ENCODE data around the gene FANCG.

Gene FANCG

DNA sequence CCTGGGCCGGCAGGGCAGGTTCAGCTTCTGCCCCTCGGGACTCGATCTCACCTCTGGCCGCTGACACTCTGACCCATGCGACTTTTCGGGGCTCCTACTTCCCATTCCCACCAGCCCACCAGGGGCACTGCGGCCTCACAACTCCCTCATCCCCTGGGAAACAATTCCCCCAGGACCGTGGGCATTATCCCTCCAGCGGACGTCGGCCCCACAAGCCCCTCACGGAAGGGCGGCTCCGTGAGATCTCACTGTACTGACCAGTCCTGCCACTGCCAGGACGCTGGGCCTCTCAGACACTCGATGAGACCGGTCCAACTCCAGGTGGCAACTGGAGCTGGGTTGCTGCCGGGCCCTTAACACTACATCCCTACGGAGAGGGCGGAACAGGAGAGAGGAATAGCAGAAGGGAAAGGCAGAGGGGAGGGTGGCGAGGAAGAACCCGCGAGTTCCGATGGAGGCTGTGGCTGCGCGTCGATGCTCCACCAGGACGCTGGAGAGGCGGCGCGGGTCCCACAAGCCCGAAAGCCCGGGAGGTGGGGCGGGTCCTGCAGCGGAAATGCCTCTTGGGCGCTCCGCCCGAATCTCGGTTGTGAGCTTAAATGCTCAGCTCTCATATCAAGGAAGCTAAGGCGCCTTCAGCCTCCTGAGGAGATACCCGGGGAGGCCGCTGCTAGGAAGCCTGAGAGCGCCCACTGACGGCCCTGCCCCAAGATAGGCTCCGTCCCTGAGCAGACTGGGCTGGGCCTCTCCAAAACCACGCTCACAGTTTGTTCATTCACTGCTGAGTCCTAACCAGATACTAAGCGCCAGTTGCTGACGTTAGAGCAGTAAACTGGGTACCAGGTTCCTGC, 43.7 kb downstream of the FANCG start:
- ChIA-PET CTCF (interaction anchor here (1.2 to 2.4 kb wide), 5 partner anchors 9 to 136 kb away, joined by 3 to 12 read pairs (median 4); no protein-coding TSS in a partner anchor), POLR2A (interaction anchor here (1.6 kb wide), 1 partner anchor 36 kb away, joined by 6 read pairs; the partner anchor contains the start of gene VCP)
- DNase-seq (ENCODE audit: low read depth, low spot score): no peak
- H3K4me3 ChIP-seq (ENCODE audit: low read depth, low read length): peak overlapping the region; percentile 42
- TF ChIP-seq, protein P1, sequence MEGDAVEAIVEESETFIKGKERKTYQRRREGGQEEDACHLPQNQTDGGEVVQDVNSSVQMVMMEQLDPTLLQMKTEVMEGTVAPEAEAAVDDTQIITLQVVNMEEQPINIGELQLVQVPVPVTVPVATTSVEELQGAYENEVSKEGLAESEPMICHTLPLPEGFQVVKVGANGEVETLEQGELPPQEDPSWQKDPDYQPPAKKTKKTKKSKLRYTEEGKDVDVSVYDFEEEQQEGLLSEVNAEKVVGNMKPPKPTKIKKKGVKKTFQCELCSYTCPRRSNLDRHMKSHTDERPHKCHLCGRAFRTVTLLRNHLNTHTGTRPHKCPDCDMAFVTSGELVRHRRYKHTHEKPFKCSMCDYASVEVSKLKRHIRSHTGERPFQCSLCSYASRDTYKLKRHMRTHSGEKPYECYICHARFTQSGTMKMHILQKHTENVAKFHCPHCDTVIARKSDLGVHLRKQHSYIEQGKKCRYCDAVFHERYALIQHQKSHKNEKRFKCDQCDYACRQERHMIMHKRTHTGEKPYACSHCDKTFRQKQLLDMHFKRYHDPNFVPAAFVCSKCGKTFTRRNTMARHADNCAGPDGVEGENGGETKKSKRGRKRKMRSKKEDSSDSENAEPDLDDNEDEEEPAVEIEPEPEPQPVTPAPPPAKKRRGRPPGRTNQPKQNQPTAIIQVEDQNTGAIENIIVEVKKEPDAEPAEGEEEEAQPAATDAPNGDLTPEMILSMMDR (IDR thresholded peaks at IDR 0.05; ENCODE audit: insufficient read depth, low read length, missing control alignments): no peak

DNA sequence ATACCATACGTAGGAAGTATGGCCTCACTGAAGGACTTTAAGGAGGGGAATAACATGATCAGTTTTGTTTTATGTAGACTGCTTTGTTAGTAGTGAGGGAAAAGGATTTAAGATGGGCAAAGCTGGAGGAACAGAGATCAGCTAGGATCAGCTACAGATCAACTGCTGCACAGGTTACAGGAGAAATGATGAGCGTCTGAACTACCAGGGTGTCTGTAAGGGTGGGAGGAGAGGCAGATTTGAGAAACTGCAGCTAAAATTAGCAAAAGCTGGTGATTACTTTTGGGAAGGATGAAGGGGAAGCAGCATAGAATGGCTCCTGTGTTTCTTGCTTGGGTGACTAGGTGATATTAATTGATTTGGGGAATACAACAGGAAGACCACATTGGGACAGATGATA, 46.6 kb downstream of the FANCG start:
- CTCF ChIA-PET: interaction anchor here (1.2 to 1.3 kb wide), 2 partner anchors 18 to 39 kb away, joined by 3 to 4 read pairs; no protein-coding TSS in a partner anchor
- POLR2A ChIA-PET: no interaction called here
- no peak overlapping the region for H3K4me3 ChIP-seq (ENCODE audit: low read depth, low read length)
- TF ChIP-seq, protein P1 (IDR thresholded peaks at IDR 0.05; ENCODE audit: insufficient read depth, low read length, missing control alignments): no peak
- no peak for DNase-seq (ENCODE audit: low read depth, low spot score)

DNA sequence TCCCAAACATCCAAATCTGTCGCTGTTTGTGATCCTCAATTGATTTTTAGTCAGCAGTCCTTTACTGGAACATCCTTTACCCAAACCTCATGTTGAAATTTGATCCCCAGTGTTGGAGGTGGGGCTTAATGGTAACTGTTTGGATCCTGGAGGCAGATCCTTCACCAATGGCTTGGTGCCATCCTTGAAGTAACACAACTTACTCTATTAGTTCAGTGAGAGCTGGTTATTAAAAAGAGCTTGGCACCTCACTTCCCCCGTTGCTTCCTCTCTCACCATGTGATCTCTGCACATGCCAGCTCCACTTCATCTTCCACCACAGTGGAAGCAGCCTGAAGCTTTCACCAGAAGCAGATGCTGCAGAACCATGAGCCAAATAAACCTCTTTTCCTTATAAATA, 49.9 kb downstream of the FANCG start:
- CTCF ChIA-PET: interaction anchor here (1.3 to 1.9 kb wide), 2 partner anchors 12 to 45 kb away, joined by 5 to 6 read pairs; no protein-coding TSS in a partner anchor
- no peak overlapping the region for H3K4me3 ChIP-seq (ENCODE audit: low read depth, low read length)
- POLR2A ChIA-PET: no interaction called here
- TF ChIP-seq, protein P1 (IDR thresholded peaks at IDR 0.05; ENCODE audit: insufficient read depth, low read length, missing control alignments): no peak
- no peak for DNase-seq (ENCODE audit: low read depth, low spot score)

DNA sequence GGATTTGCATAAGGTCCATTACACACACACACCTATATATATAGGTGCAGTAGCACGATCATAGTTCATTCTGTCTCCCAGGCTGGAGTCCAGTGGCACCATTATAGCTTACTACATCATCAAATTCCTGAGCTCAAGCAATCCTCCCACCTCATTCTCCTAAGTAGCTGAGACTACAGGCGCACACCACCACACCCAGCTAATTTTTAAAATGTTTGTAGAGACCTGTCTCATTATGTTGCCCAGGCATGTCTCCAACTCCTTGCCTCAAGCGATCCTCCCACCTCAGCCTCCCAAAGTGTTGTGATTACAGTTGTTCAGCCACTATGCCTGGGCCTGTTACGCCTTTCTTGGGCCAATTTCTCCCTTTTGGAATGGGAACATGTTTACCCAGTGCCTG, 50.5 kb downstream of the FANCG start:
- POLR2A ChIA-PET: no interaction called here
- H3K4me3 ChIP-seq (ENCODE audit: low read depth, low read length): no peak overlapping the region
- DNase-seq (ENCODE audit: low read depth, low spot score): no peak
- TF ChIP-seq, protein P1 (IDR thresholded peaks at IDR 0.05; ENCODE audit: insufficient read depth, low read length, missing control alignments): no peak
- CTCF ChIA-PET: interaction anchor here (0.7 to 1.9 kb wide), 4 partner anchors 9 to 44 kb away, joined by 3 to 6 read pairs (median 4); a partner anchor contains a TSS

DNA sequence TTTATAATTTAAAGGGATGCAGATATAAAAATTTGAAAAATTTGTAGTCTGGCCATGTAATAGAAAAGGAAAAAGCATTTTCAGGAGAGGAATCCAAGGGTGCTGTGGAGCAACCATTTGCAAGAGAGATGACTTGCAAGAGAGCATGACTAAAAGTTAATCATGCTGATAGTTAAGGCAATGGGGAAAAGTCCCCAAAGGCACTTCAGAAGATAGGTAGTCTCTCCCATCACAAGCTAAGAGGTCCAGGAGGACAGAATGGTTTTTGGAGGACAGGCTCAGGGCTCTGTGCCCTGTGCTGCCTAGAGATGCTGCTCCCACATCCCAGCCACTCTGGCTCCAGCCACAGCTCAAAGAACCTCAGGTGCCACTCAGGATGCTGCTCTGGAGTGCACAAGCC, 51.4 kb downstream of the FANCG start:
- no peak overlapping the region for H3K4me3 ChIP-seq (ENCODE audit: low read depth, low read length)
- ChIA-PET POLR2A (no interaction called here), CTCF (interaction anchor here (0.8 to 1.4 kb wide), 4 partner anchors 13 to 75 kb away, joined by 3 to 5 read pairs (median 4); a partner anchor contains a TSS)
- DNase-seq (ENCODE audit: low read depth, low spot score): no peak
- TF ChIP-seq, protein P1 (IDR thresholded peaks at IDR 0.05; ENCODE audit: insufficient read depth, low read length, missing control alignments): no peak

DNA sequence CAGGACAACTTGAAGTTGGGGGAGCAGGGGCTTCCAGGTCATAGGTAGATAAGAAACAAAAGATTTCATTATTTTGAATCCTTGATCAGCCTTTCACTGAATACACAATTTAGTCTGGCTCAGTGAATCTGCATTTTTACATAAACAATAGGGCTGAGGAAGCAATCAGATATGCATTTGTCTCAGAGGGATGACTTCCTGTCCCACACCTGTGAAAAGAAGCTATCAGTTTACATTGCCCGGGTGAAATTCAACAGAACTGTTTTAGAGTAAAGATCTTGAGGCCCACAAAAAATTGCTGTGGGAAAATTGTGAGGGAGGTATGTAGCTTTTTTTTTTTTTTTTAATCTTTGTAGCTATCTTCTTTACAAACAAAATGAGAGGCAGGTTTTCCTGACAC, 51.9 kb downstream of the FANCG start:
- H3K4me3 ChIP-seq (ENCODE audit: low read depth, low read length): no peak overlapping the region
- ChIA-PET CTCF (interaction anchor here (0.8 to 1.4 kb wide), 4 partner anchors 8 to 23 kb away, joined by 3 to 5 read pairs (median 4); a partner anchor contains a TSS), POLR2A (no interaction called here)
- no peak for DNase-seq (ENCODE audit: low read depth, low spot score)
- TF ChIP-seq, protein P1 (IDR thresholded peaks at IDR 0.05; ENCODE audit: insufficient read depth, low read length, missing control alignments): no peak

Data from AG04449 (cell line).